Measurements from ENCODE around the gene HIVEP2. TPM values are rescaled to one million over a fixed set of nuclear protein-coding genes. Genes with fewer than 3 reads are reported as not detected.

HIVEP2 gene
- total and polyA plus RNA-seq, 2 donors (not counting 1 experiment from before 2014, with no cell fraction given): 5.0 to 14.4 TPM

DNA sequence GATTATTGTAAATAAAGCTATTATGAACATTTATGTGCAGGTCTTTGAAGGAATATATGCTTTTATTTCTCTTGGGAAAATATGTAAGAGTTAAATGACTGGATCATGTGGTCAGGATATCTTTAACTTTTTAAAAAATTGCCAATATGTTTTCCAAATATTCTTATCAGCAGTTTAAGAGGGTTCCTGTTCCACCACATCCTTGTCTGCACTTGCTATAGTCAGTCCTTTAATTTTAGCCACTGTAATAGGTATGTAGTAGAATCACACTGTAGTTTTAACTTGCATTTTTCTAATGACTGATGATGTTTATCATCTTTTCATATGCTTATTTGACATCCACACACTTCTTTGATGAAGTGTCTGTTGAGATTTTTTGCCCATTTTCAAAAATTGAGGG lies 23.6 kb upstream of the HIVEP2 start:
- no peaks in the 10 kb centered on the region for H3K27me3 ChIP-seq (ENCODE audit: control insufficient read depth, insufficient read depth, low read length)
- H2AFZ ChIP-seq (ENCODE audit: low read length): no peak overlapping the region
- H3K79me2 ChIP-seq (ENCODE audit: control insufficient read depth, insufficient read depth, low read length): no peaks in the 10 kb centered on the region
- no peaks in the 10 kb centered on the region for H3K4me1 ChIP-seq (ENCODE audit: control insufficient read depth, extremely low read depth, insufficient read depth, low read length)
- no peak overlapping the region for H3K4me3 ChIP-seq (replicated peaks in 1 of 4; ENCODE audit: control extremely low read depth in 1 of 4, insufficient read depth in 1 of 4, low read depth in 3 of 4, low read length in 4 of 4)
- no peaks in the 10 kb centered on the region for H3K9me3 ChIP-seq (ENCODE audit: control insufficient read depth, insufficient read depth, low read depth, low read length)
- no peak overlapping the region for H3K4me2 ChIP-seq (ENCODE audit: extremely low read depth, insufficient read depth, low read length)
- TF ChIP-seq EZH2 (IDR thresholded peaks at IDR 0.05; ENCODE audit: low read length, missing control alignments): no peak
- TF ChIP-seq, protein P1, sequence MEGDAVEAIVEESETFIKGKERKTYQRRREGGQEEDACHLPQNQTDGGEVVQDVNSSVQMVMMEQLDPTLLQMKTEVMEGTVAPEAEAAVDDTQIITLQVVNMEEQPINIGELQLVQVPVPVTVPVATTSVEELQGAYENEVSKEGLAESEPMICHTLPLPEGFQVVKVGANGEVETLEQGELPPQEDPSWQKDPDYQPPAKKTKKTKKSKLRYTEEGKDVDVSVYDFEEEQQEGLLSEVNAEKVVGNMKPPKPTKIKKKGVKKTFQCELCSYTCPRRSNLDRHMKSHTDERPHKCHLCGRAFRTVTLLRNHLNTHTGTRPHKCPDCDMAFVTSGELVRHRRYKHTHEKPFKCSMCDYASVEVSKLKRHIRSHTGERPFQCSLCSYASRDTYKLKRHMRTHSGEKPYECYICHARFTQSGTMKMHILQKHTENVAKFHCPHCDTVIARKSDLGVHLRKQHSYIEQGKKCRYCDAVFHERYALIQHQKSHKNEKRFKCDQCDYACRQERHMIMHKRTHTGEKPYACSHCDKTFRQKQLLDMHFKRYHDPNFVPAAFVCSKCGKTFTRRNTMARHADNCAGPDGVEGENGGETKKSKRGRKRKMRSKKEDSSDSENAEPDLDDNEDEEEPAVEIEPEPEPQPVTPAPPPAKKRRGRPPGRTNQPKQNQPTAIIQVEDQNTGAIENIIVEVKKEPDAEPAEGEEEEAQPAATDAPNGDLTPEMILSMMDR (conservative IDR thresholded peaks at IDR 0.05 in 1 of 2, IDR thresholded peaks at IDR 0.05 in 1 of 2; ENCODE audit: low read depth in 1 of 2, low read length in 2 of 2): no peak
- no peaks in the 10 kb centered on the region for H3K36me3 ChIP-seq (ENCODE audit: control insufficient read depth, insufficient read depth, low read length)
- H3K9ac ChIP-seq (ENCODE audit: insufficient read depth, low read length): no peak overlapping the region
- H3K27ac ChIP-seq (ENCODE audit: insufficient read depth, low read length): no peak overlapping the region
- H4K20me1 ChIP-seq (ENCODE audit: control insufficient read depth, extremely low read depth, insufficient read depth, low read length): no peaks in the 10 kb centered on the region
- DNase-seq (ENCODE audit: low read depth in 2 of 2): no peak

DNA sequence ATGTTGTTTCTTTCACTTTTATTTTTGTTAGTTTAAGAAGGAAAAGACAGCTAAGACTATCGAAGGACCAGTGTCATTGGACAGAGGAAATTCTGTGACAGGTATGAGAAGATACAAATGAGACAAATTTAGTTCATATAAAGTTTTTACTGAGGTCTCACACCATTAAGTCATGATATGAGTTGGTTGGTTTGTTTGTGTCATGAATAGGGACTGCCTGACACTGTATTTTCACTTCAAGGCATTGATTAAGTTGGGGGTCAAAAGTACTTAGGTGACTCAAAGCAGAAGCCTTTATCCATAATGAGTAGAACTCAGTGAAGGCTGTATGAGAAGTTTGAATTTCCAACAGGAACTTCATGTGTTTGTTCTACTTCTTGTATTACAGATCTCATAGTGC lies 21.3 kb upstream of the HIVEP2 start:
- Histone ChIP-seq H3K36me3 (ENCODE audit: control insufficient read depth, insufficient read depth, low read length) (no peaks in the 10 kb centered on the region), H3K9ac (ENCODE audit: insufficient read depth, low read length) (no peak overlapping the region), H2AFZ (ENCODE audit: low read length) (no peak overlapping the region), H3K4me1 (ENCODE audit: control insufficient read depth, extremely low read depth, insufficient read depth, low read length) (no peaks in the 10 kb centered on the region), H3K4me2 (ENCODE audit: extremely low read depth, insufficient read depth, low read length) (no peak overlapping the region), H3K4me3 (replicated peaks in 1 of 4; ENCODE audit: control extremely low read depth in 1 of 4, insufficient read depth in 1 of 4, low read depth in 3 of 4, low read length in 4 of 4) (no peak overlapping the region), H3K27ac (ENCODE audit: insufficient read depth, low read length) (no peak overlapping the region), H3K27me3 (ENCODE audit: control insufficient read depth, insufficient read depth, low read length) (no peaks in the 10 kb centered on the region), H4K20me1 (ENCODE audit: control insufficient read depth, extremely low read depth, insufficient read depth, low read length) (no peaks in the 10 kb centered on the region), H3K79me2 (ENCODE audit: control insufficient read depth, insufficient read depth, low read length) (no peaks in the 10 kb centered on the region), H3K9me3 (ENCODE audit: control insufficient read depth, insufficient read depth, low read depth, low read length) (no peaks in the 10 kb centered on the region)
- no peak for TF ChIP-seq EZH2 (IDR thresholded peaks at IDR 0.05; ENCODE audit: low read length, missing control alignments)
- TF ChIP-seq, protein P1 (conservative IDR thresholded peaks at IDR 0.05 in 1 of 2, IDR thresholded peaks at IDR 0.05 in 1 of 2; ENCODE audit: low read depth in 1 of 2, low read length in 2 of 2): no peak
- no peak for DNase-seq (ENCODE audit: low read depth in 2 of 2)

DNA sequence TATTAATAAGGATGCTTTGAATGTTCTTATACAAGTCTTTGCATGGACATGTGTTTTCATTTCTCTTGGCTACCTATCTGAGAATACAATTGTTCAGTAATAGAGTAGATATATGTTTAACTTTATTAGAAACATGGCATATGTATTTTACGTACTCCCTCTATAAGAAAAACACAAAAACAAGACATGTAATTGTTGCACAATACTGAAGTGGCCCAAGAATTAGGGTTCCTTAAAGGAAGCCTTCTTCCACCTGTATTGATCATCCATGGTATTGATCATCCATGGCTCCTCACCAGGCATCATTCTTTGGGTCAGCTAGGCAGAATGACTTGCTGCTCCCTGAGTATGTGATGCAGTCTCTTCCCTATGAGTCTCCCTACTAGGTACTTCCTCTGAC lies 20.2 kb upstream of the HIVEP2 start:
- no peak for TF ChIP-seq EZH2 (IDR thresholded peaks at IDR 0.05; ENCODE audit: low read length, missing control alignments)
- TF ChIP-seq, protein P1 (conservative IDR thresholded peaks at IDR 0.05 in 1 of 2, IDR thresholded peaks at IDR 0.05 in 1 of 2; ENCODE audit: low read depth in 1 of 2, low read length in 2 of 2): no peak

More for the DNA sequence above, 20.2 kb upstream of the HIVEP2 start:
- H3K9ac ChIP-seq (ENCODE audit: insufficient read depth, low read length): no peak overlapping the region
- H2AFZ ChIP-seq (ENCODE audit: low read length): no peak overlapping the region
- no peaks in the 10 kb centered on the region for H3K36me3 ChIP-seq (ENCODE audit: control insufficient read depth, insufficient read depth, low read length)
- DNase-seq (ENCODE audit: low read depth in 2 of 2): no peak
- no peak overlapping the region for H3K4me3 ChIP-seq (replicated peaks in 1 of 4; ENCODE audit: control extremely low read depth in 1 of 4, insufficient read depth in 1 of 4, low read depth in 3 of 4, low read length in 4 of 4)
- no peak overlapping the region for H3K4me2 ChIP-seq (ENCODE audit: extremely low read depth, insufficient read depth, low read length)
- no peak overlapping the region for H3K27ac ChIP-seq (ENCODE audit: insufficient read depth, low read length)
- H3K4me1 ChIP-seq (ENCODE audit: control insufficient read depth, extremely low read depth, insufficient read depth, low read length): no peaks in the 10 kb centered on the region
- H4K20me1 ChIP-seq (ENCODE audit: control insufficient read depth, extremely low read depth, insufficient read depth, low read length): no peaks in the 10 kb centered on the region
- H3K9me3 ChIP-seq (ENCODE audit: control insufficient read depth, insufficient read depth, low read depth, low read length): no peaks in the 10 kb centered on the region
- H3K27me3 ChIP-seq (ENCODE audit: control insufficient read depth, insufficient read depth, low read length): no peaks in the 10 kb centered on the region
- H3K79me2 ChIP-seq (ENCODE audit: control insufficient read depth, insufficient read depth, low read length): no peaks in the 10 kb centered on the region

All from fibroblast of lung (primary cell).